Esophagus squamous epithelium (tissue), 5 donors: ENCODE results near the gene DNAJC17. TPM values are rescaled to one million over a fixed set of nuclear protein-coding genes. Genes with fewer than 3 reads are reported as not detected.

ENCODE experiments used
- DNase-seq: peaks from one replicate; lab custom pipeline; 2025; lab: John Stamatoyannopoulos, UW
- H3K27ac ChIP-seq, 4 donors: fragments of 200-600 bp; sonication (generic); one replicate each; pipeline ENCODE4 v1.5.1; 2016 to 2019; ENCODE audit warnings: mild to moderate bottlenecking in 1 of 4
- H3K27me3 ChIP-seq, 4 donors: fragments of 200-600 bp; sonication (generic); 1 replicate in 3 of 4; 2 replicates in 1 of 4; pipeline versions ENCODE4 v1.5.1 to v1.6.0; 2017 to 2021; ENCODE audit warnings: antibody characterized with exemption in 1 of 4
- H3K36me3 ChIP-seq, 3 donors: fragments of 200-600 bp; sonication (generic); one replicate each; pipeline ENCODE4 v1.5.1; 2016 to 2019
- H3K4me1 ChIP-seq, 3 donors: fragments of 200-600 bp; sonication (generic); one replicate each; pipeline ENCODE4 v1.5.1; 2017 to 2019
- H3K4me3 ChIP-seq, 4 donors: fragments of 200-600 bp; sonication (generic); 1 replicate in 3 of 4; 2 replicates in 1 of 4; pipeline ENCODE4 v1.5.1; 2016 to 2019; ENCODE audit warnings: mild to moderate bottlenecking in 2 of 4, moderate library complexity in 1 of 4
- H3K9me3 ChIP-seq, 3 donors: fragments of 200-600 bp; sonication (generic); one replicate each; pipeline ENCODE4 v1.5.1; 2016 to 2019
- POLR2A ChIP-seq, 4 donors: fragments of 450-650 bp; IDR thresholded peaks; one replicate each; pipeline ENCODE4 v1.6.1; 2017; ENCODE audit warnings: antibody characterized with exemption in 4 of 4, mild to moderate bottlenecking in 4 of 4, moderate library complexity in 3 of 4
- WGBS, 2 donors: methylation state at CpG; one replicate each; pipeline ENCODE4 v1.1.5; 2018; 5-methylcytosine and 5-hydroxymethylcytosine counted together
- intact Hi-C: fragments of 100-400 bp; cut with DNase I; formaldehyde crosslinking; loops from one replicate; pipeline ENCODE4 v1.15.0; 2022
- total RNA-seq, 4 donors: library from RNA; depleted of rRNA; stranded (reverse); fragments of >200 nt; gene quantifications; one replicate each; pipeline ENCODE4 v1.1.0, GENCODE V29; 2016
- TF ChIP-seq, protein P1 (sequence below), 6 experiments: fragments of 450-650 bp in 4 of 6; fragments of 200-600 bp in 2 of 6; sonication (generic) in 2 of 6; IDR thresholded peaks; one replicate each; pipeline ENCODE4 v1.5.1; 2016 to 2019; ENCODE audit warnings: antibody characterized with exemption in 6 of 6, mild to moderate bottlenecking in 4 of 6, moderate library complexity in 4 of 6
- donor health status: DM: yes; HTN: yes; CAD: no.

The DNAJC17 gene
- total RNA-seq, 4 donors from 2014 or later: 13.9 to 24.0 (median 19.2) TPM

GRCh38 chr15:40773902-40774301 is 33.4 kb downstream of the DNAJC17 start:
- DNase-seq: no peak
- intact Hi-C loops: no loop called here
- Histone ChIP-seq H3K36me3 (peaks cover 10 to 80% (median 26%) of the 10 kb centered on the region in 3 donors), H3K9me3 (no peaks in the 10 kb centered on the region), H3K4me1 (peaks cover 25 to 68% (median 32%) of the 10 kb centered on the region in 3 donors), H3K4me3 (no peak overlapping the region), H3K27ac (no peak overlapping the region), H3K27me3 (no peaks in the 10 kb centered on the region)
- TF ChIP-seq POLR2A (IDR thresholded peaks at IDR 0.05): no peak
- TF ChIP-seq, protein P1, sequence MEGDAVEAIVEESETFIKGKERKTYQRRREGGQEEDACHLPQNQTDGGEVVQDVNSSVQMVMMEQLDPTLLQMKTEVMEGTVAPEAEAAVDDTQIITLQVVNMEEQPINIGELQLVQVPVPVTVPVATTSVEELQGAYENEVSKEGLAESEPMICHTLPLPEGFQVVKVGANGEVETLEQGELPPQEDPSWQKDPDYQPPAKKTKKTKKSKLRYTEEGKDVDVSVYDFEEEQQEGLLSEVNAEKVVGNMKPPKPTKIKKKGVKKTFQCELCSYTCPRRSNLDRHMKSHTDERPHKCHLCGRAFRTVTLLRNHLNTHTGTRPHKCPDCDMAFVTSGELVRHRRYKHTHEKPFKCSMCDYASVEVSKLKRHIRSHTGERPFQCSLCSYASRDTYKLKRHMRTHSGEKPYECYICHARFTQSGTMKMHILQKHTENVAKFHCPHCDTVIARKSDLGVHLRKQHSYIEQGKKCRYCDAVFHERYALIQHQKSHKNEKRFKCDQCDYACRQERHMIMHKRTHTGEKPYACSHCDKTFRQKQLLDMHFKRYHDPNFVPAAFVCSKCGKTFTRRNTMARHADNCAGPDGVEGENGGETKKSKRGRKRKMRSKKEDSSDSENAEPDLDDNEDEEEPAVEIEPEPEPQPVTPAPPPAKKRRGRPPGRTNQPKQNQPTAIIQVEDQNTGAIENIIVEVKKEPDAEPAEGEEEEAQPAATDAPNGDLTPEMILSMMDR (IDR thresholded peaks at IDR 0.05): no peak
- 100% methylated on average over 2 of the region's 6 CpGs; no CpG with 5 or more reads in 1 of the 2 donors for WGBS, 2 donors

DNA sequence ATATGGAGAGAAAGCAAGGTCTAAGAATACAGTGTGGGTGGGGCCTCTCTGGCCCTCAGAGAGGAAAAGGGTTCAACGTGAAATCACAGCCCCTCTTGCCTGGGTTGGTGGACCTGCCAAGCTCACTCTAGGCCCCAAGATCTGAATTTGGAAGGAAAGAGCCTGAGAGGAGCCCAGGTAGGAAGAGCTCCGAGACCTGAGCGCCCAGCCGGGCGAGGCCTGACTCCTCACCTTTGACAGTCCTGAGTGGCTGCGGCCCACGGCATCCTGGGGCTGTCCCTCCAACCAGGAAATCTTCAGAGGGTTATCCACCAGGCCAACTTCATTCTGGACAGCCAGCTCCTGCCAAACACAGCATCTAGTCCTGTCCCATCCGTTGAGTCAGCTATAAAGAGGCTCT is 33.8 kb downstream of the DNAJC17 start:
- Histone ChIP-seq H3K27me3 (no peaks in the 10 kb centered on the region), H3K4me1 (peaks cover 29 to 72% (median 36%) of the 10 kb centered on the region in 3 donors), H3K27ac (peak overlapping the region in 1 of 4 donors; percentile 14), H3K9me3 (no peaks in the 10 kb centered on the region), H3K4me3 (no peak overlapping the region), H3K36me3 (peaks cover 9 to 76% (median 26%) of the 10 kb centered on the region in 3 donors)
- intact Hi-C loops: no loop called here
- TF ChIP-seq, protein P1 (IDR thresholded peaks at IDR 0.05): no peak
- no peak for TF ChIP-seq POLR2A (IDR thresholded peaks at IDR 0.05)
- DNase-seq: no peak
- WGBS, 2 donors: 94 to 98% methylated on average over 5 to 8 of the region's 8 CpGs

DNA sequence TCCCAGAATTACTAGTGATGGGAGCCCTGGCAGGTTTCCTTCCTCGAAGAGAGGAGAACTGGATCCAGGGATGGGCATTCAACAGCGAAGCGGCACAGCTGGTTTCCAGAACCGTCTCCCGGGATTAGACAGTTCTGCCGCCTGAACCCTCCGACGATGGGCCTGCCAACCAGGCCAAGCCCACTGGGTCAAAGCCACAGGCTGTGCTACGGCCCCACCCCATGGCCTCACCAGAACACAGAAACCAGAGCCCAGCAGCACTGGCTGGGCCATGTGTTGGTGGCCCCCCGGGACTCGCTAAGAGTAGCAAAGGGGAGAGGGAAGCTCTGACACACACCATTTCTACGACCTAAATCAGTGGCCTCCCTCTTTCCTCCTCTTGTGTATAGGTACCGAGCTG is 35.3 kb downstream of the DNAJC17 start:
- peak overlapping the region in 2 of 4 donors; percentile 45 to 48 for H3K4me3 ChIP-seq
- TF ChIP-seq POLR2A (IDR thresholded peaks at IDR 0.05): no peak
- TF ChIP-seq, protein P1 (IDR thresholded peaks at IDR 0.05): no peak
- H3K27me3 ChIP-seq: no peaks in the 10 kb centered on the region
- 60 to 62% methylated on average over 1 to 7 of the region's 13 CpGs for WGBS, 2 donors
- H3K9me3 ChIP-seq: no peaks in the 10 kb centered on the region
- peak overlapping the region in 3 of 4 donors; percentile 14 to 88 (median 29) for H3K27ac ChIP-seq
- no peak for DNase-seq
- H3K36me3 ChIP-seq: peaks cover 16 to 75% (median 30%) of the 10 kb centered on the region in 3 donors
- H3K4me1 ChIP-seq: peaks cover 42 to 79% (median 45%) of the 10 kb centered on the region in 3 donors
- intact Hi-C loops: no loop called here

DNA sequence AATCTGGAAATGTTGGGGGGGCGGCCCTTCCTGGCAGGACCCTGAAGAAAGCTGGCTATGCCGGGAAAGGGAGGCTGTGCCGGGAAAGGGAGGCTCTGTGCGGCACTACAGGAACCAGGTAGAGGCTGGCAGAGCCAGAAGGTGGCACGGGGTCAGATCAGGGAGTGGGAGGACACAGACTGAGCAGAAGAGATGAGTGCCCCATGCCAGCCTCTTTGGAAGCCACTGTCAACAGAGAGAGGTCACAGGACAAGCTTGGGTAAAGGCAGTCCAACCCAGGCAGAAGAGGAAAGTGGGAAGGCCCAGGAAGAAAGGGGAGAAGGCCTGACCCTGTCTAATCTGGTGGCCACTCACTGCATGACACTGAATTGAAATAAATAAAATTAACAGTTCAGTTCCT is 36.0 kb downstream of the DNAJC17 start:
- H3K4me3 ChIP-seq: peak overlapping the region in 3 of 4 donors; percentile 22 to 48 (median 45)

GRCh38 chr15:40770147-40770721 is 37.0 kb downstream of the DNAJC17 start:
- DNase-seq: no peak
- H3K27me3 ChIP-seq: no peaks in the 10 kb centered on the region
- peaks cover 18 to 59% (median 23%) of the 10 kb centered on the region in 3 donors for H3K36me3 ChIP-seq
- H3K4me3 ChIP-seq: peak overlapping the region; percentile 22 to 48 (median 46)
- peak overlapping the region; percentile 86 to 96 (median 90) for H3K27ac ChIP-seq
- intact Hi-C loops: no loop called here
- TF ChIP-seq POLR2A (IDR thresholded peaks at IDR 0.05): no peak
- TF ChIP-seq, protein P1 (IDR thresholded peaks at IDR 0.05): no peak
- peaks cover 54 to 81% (median 54%) of the 10 kb centered on the region in 3 donors for H3K4me1 ChIP-seq
- no peaks in the 10 kb centered on the region for H3K9me3 ChIP-seq
- 33 to 61% methylated on average over 3 to 5 of the region's 17 CpGs for WGBS, 2 donors

More for the DNA sequence above, 36.0 kb downstream of the DNAJC17 start:
- no peak for DNase-seq
- peaks cover 18 to 70% (median 30%) of the 10 kb centered on the region in 3 donors for H3K36me3 ChIP-seq
- peaks cover 45 to 79% (median 49%) of the 10 kb centered on the region in 3 donors for H3K4me1 ChIP-seq
- H3K27ac ChIP-seq: peak overlapping the region in 3 of 4 donors; percentile 86 to 96 (median 88)
- TF ChIP-seq, protein P1 (IDR thresholded peaks at IDR 0.05): no peak
- no peak for TF ChIP-seq POLR2A (IDR thresholded peaks at IDR 0.05)
- WGBS, 2 donors: 97 to 100% methylated on average over 5 of the region's 5 CpGs
- H3K27me3 ChIP-seq: no peaks in the 10 kb centered on the region
- intact Hi-C loops: no loop called here
- no peaks in the 10 kb centered on the region for H3K9me3 ChIP-seq
